IPS-18c (cell line): ENCODE data around the gene NPBWR2.
"Not testable (repeated sequence)": the region's sequence is repeated elsewhere in the genome, so short reads cannot be mapped to it uniquely, and the experiment has no call there.

ENCODE experiments used
- H3K4me3 ChIP-seq: 2 replicates; pipeline ENCODE4 v1.7.0; 2013; ENCODE audit warnings: low read depth, mild to moderate bottlenecking, low read length, moderate library complexity; ENCODE audit not compliant: insufficient read depth
- H3K9me3 ChIP-seq: one replicate; pipeline ENCODE4 v1.6.1; 2013; ENCODE audit warnings: mild to moderate bottlenecking, low read length, moderate library complexity; ENCODE audit not compliant: control insufficient read depth, insufficient read depth

The NPBWR2 gene

DNA sequence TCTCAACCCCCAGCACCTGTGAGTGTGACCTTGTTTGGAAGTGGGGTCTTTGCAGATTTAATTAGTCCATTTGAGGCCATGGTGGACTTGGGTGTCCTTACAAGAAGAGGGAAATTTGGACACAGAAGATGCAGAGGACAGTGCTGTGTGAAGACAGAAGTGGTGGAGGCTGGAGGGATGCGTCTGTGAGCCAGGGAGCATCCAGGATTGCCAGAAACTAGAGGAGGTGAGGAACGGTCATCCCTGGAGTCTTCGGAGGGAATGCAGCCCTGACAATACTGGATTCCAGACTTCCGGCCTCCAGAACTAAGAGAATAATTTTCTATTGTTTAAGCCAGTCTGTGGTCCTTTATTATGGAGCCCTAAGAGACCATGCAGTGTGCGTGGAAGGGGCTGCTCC, 22.9 kb upstream of the NPBWR2 start:
- no peaks in the 10 kb centered on the region for H3K9me3 ChIP-seq
- no peak overlapping the region for H3K4me3 ChIP-seq

DNA sequence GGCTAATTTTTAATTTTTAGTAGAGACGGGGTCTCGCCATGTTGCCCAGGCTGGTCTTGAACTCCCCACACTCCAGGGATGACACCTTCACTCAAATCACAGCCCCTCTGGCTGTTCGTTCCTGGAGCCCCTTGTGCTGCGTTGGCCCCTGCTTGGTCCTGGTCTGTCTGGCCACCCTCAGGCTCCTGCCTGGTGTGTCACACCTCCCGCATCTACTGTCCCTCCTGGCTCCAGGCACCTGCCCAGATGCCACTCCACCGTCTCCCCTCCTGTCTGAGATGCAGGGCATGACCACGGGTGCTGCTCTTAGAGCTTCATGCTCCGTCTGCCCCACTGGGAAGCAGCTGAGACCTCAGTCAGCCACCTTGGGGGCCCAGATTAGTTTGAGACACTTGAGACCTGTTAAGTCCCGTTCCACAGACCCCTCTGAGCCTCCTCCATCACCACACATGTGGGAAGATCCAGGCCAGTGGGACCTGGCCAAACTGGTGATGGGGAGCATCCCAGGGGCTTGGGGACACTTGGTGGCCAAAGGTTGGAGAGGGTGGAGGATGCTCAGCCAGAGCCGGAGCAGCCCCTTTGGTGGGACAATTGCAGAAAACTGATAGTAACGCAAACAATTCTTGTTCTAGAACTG, 21.9 kb upstream of the NPBWR2 start:
- Histone ChIP-seq H3K4me3 (no peak overlapping the region; the same call in 1 of the 2 replicates), H3K9me3 (no peaks in the 10 kb centered on the region)

DNA sequence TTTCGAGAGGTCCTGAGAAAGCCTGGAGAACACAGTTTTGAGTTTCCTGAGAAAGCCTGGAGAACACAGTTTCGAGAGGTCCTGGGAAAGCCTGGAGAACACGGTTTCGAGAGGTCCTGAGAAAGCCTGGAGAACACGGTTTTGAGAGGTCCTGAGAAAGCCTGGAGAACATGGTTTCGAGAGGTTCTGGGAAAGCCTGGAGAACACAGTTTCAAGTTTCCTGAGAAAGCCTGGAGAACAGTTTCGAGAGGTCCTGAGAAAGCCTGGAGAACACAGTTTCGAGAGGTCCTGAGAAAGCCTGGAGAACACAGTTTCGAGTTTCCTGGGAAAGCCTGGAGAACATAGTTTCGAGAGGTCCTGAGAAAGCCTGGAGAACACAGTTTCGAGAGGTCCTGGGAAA, 16.2 kb upstream of the NPBWR2 start:
- H3K4me3 ChIP-seq, H3K9me3 ChIP-seq: not testable (repeated sequence)

DNA sequence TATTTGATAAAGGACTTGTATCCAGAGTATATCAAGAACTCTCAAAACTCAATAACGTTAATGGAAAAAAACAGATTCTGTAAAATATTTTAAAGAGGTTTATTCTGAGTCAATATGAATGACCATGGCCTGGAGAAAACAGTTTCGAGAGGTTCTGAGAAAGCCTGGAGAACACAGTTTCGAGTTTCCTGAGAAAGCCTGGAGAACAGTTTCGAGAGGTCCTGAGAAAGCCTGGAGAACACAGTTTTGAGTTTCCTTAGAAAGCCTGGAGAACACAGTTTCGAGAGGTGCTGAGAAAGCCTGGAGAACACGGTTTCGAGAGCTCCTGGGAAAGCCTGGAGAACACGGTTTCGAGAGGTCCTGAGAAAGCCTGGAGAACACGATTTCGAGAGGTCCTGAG, 15.6 kb upstream of the NPBWR2 start:
- H3K4me3 ChIP-seq, H3K9me3 ChIP-seq: not testable (repeated sequence)

DNA sequence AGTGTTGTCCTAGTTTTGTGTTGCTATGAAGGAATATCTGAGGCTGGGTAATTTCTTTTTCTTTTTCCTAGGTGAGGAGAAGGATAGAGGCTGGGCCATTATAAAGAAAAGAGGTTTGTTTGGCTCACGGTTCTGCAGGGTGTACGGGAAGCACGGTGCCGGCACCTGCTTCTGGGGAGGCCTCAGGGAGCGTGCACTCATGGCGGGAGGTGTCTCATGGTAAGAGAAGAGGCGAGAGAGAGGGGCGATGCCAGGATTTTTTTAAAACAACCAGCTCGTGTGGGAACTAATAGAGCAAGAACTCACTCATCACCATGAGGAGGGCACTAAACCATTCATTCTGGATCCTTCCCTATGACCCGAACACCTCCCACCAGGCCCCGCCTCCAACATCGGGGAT, 14.2 kb upstream of the NPBWR2 start:
- Histone ChIP-seq H3K9me3 (peaks cover 3% of the 10 kb centered on the region), H3K4me3 (no peak overlapping the region)

DNA sequence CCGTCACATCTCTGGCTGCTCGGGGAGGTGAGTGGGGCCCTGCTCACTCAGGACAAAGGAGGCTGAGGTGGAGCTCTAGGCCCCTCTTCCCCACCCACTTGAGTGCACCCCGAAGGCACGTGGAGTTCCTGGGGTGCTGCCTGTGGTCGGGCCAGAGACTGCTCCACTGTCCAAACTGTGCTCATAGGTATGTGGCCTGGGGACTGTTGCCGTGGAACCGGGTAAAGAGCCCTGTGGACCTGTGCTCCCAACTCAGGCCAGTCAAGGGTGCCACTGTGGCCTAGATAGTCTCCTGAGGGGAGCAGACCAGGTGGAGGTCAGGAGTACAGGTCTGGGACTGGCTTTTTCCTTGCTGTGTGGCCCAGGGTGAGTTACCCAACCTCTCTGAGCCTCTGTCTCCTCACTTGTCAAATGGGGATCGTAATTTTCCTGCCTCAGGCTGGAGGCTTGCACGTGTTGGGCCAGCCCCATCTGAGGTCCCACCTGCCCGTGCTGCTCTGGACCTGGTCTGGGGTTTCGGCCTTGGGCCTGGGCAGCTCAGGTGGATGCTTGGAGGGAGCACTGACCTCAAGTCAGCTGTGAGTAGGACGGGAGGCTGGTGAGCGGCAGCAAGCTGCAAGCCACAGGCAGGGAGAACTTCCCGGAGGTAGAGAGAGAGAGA, 12.4 kb upstream of the NPBWR2 start:
- Histone ChIP-seq H3K4me3 (no peak overlapping the region; the same call in 1 of the 2 replicates), H3K9me3 (peaks cover 3% of the 10 kb centered on the region)

DNA sequence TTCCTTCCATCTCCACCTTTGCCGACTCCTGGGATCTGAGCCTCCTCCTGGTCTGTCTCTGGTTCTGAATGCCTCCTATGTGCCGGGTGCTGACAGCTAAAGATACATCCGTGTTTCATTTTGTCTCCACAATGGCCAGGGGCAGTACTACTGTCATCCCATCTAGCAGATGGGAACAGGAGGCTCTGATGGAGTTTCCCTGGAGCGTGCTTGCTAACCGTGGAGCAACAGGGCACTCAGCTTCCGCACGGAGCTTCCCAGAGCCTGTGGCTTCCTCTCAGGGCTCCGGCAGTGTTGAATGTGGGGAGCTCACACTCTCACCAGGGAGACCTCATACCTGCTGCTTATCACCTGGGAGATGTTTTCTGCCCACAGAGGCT, 11.9 kb upstream of the NPBWR2 start:
- peaks cover 3% of the 10 kb centered on the region for H3K9me3 ChIP-seq
- H3K4me3 ChIP-seq, result no peak overlapping the region

DNA sequence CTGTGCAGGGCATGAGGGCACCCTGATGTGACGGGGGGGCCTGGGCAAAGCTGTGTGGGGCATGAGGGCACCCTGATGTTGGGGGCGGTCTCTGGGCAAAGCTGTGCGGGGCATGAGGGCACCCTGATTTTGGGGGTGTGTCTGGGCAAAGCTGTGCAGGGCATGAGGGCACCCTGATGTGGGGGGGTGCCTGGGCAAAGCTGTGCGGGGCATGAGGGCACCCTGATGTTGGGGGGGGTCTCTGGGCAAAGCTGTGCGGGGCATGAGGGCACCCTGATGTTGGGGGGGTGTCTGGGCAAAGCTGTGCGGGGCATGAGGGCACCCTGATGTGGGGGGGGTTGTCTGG, 10.0 kb upstream of the NPBWR2 start:
- H3K9me3 ChIP-seq, H3K4me3 ChIP-seq: not testable (repeated sequence)

DNA sequence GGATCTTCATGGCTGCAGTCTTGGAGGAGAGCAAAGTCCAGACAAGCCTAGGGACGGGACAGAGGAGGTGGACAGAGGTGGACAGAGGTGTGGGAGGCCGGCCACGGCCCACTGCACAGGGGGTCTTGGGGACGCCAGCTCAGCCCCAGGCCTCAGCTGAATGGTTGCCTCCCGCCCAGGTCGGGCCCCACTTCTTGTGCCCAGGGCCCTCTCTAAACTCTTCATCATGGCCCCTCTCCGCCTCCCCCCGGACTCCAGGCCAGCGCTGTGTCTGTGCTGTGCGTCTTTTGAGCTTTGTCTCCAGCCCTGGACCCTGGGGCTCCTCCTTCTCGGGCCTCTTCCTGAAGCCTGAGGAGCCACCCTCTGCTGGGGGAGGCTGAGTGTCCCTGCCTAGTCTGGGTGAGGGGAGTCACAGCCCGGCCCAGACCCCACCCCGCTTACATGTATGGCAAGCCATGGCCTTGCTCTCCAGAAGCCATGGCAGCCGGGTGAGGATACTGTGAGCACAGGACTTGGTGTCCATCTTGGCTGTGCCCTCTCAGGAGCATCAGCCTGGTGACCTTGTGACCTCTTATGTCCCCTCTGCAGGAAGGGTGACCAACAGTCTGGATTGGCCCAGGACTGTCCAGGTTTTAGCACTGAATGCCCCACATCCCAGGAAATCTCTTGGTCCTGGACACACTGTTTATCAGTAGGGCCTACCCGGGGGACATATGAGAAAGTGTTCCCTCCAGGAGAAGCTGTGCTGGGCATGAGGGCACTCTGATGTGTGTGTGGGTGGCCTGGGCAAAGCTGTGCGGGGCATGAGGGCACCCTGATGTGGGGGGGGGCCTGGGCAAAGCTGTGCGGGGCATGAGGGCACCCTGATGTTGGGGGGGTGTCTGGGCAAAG, 9.4 kb upstream of the NPBWR2 start:
- Histone ChIP-seq H3K9me3 (no peaks in the 10 kb centered on the region), H3K4me3 (no peak overlapping the region)

DNA sequence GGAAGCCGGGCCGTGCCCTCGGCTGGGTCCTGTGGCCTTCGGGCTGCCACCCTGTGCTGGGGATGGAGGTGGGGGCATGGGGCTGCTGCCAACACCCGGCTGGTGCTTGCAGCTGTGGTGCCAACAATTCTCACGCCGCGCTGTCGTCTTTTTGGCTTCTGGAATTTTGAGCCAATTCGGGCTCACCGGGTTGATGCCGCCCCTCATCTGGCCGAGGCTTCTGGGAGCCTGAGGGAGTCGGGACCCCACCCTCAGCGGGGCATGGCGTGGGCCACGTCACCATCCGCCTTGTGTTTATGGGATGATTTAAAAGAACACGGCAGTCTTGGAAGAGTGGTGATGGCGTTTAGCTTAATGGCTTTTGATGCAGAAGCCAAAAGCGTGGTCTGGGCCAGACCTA, 8.7 kb upstream of the NPBWR2 start:
- H3K4me3 ChIP-seq, result no peak overlapping the region
- no peaks in the 10 kb centered on the region for H3K9me3 ChIP-seq

DNA sequence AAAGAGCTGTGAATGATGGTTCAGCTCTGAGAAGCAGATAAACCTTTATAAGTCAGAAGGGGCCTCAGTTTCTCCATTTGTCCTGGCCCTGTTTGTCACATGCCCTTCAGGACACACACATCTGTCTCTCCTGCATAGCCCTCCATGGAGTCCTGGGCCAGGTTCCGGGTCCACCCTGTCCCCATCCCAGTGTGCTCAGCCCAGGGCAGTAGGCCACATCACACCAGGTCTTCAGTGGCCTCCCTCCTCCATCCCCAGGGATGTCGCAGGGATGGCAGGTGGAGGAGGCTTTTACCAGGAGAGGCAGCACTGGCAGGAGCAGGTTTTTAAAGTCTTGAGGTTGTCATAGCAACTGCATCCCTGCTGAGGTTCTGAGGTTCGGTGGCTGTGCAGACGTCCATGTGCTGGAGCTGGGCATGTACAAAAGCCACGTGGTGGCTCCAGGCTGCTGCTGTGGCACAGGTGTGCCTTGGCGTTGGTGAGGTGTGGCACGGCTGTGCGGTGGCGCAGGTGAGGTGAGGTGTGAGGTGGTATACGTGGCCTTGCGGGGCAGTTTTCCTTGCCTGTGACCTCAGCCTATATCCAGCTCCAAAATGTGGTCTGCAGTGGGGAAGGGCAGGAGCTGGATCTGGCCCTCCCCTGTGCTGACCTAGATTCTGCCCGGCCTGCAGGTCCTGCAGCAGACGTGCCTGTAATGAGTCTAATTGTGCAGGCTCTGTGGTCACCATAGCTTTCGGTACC, 8.0 kb upstream of the NPBWR2 start:
- Histone ChIP-seq H3K4me3 (no peak overlapping the region), H3K9me3 (no peaks in the 10 kb centered on the region)

DNA sequence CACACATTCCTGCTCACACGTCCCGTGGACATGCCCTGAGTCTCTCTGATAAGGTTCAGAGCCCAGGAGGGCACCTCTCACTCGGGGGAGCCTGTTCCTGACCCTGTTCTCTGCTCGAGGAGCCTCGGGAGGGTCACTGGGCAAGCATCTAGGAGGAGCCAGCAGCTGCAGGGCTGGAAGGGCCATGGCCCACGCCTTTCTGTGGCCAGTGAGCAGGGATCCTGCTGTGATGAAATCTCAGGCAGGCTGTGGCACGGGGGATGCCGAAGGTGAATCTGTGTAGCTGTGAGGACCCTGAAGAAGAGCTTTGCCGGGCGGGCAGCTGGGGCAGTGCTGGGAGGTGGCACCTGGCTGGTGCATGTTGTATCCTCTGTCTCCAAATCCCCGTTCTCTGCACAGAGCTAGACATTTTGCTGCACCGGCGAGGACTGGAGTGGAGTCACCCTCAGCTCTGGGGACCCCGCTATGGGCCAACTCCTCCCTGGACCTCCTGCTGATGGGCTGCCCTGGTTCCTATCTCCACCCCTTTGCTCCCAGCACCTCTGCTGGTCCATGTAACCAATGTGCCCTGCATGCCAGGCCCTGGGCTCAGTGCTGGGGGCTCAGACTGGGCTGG, 7.1 kb upstream of the NPBWR2 start:
- Histone ChIP-seq H3K4me3 (no peak overlapping the region), H3K9me3 (no peaks in the 10 kb centered on the region)

DNA sequence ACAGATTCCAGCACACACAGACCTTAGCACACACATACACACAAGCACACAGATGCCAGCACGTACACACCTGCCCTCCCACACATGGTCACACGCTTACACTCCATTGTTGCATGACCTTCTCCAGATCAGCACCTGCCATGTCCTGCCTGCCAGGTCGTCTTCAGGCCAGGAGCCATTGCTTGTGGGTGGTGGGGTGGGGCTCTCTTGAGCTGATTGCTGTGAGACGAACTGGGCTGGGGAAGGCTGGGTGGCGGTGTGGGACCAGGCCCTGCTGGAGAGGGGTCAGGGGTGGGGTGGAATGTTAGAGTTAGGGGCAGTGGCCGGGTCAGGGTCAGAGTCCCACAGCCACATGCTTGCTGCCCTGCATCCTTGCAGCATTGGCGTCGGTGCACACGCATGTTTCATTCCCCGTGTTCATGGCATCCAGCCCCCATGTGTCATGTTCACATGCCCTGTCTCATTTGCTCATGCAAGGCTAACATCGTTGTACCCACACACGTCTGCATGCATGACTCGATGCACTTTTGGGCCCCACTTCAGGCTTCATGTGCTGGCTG, 6.5 kb upstream of the NPBWR2 start:
- H3K4me3 ChIP-seq, result no peak overlapping the region
- H3K9me3 ChIP-seq, result no peaks in the 10 kb centered on the region

DNA sequence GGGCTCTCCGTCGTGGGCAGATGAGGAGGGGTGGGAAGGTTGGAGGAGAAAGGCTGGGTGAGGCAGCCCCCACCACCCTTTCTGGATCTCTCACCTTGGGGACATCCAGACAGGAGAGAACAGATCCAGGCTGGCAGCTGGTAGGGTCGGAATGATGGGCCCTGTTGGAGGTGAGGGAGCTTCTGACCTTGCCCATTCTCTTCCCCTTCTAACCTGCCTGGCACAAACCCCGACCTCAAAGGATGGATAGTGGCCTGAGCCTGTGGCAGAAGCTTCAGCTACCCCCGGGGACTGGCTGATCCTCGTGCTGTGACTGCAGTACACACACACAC, 6.0 kb upstream of the NPBWR2 start:
- no peak overlapping the region for H3K4me3 ChIP-seq
- H3K9me3 ChIP-seq, result no peaks in the 10 kb centered on the region

DNA sequence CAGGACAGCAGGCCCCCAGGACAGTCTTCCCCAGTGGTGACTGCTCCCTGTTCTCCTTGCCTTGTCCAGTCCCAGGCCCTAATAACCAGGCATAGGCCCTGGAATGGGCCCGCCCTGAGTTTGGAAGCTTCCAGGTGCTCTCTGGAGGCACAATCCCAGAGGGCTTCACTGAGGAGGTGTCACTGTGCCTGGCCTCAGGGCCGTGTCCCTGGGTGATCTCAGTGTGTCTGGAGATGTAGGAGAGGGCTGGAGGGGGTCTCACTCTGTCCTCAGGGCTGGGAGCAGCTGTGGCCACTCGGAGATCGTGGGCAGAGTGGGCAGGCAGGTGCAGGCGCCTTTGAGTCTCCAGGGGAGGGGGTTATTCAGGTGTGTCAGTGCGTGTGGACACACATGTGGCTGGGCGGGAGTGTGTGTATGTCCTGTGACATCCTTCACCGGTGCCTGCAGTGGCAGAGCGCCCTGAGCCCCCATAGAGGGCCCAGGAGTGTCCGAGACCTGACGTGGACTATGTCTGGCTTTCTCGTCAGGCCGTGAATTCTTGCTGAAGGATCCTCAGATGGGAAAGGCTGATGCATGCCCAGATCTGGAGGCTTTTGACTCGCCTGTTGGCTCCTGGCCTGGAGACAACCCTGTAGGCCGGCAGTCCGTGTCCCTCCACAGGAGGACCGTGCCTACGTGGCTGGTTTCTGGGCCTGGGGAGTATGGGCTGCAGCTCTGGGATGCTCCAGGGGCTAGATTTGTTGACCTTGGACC, 5.5 kb upstream of the NPBWR2 start:
- Histone ChIP-seq H3K4me3 (no peak overlapping the region), H3K9me3 (no peaks in the 10 kb centered on the region)

DNA sequence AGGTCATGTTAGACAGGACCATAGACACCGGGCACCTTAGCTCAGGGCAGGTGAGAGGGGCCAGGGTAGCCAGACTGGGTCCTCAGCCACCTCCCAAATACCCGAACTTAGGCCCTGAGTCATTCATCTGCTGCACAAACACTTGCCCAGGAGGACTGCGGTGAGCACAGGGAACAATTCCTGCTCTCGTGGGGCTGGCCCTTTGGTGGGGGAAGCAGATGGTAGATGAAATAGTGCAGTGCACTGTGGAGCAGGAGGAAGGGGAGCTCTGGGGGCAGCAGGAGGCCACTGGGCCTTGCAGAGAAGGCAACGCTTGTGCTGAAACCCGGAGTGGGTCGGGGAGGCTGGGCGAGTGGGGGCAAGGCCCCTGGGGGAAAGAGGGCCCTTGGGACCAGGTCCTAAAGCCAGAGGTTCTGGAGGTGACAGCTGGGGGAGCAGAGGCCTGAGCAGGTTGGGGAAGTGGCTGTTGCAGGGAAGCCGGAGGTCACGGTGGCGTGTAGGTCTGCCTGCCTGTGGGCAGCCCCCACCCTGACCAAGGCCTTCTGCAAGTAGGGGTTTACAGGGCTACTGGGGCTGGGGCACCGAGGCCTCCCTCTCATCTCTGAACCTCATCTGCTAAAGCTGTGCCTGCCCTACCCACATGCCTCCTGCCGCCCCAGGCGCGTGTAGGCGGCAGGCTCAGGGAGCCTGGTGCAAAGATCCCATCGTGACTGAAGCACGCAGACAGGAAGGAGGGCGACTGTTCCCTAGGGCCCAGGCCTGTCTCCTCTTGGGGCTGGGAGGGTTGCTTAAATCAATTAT, 4.7 kb upstream of the NPBWR2 start:
- Histone ChIP-seq H3K9me3 (no peaks in the 10 kb centered on the region), H3K4me3 (no peak overlapping the region)
